NOMO-1 treated with DMSO at 0.1 percent for 48 hours (cell line): ENCODE results near the gene PPP1R18.
A peak's percentile ranks its signal among the peaks of the same experiment; 100 is the strongest.
"Not testable (repeated sequence)": the region's sequence is repeated elsewhere in the genome, so short reads cannot be mapped to it uniquely, and the experiment has no call there.

Experiments used
- DNase-seq: peaks from one replicate; lab custom pipeline; 2025; ENCODE audit not compliant: unreplicated experiment; lab: John Stamatoyannopoulos, UW

Gene PPP1R18

GRCh38 chr6:30670760-30671527 lies 15.5 kb downstream of the PPP1R18 start:
- no peak for DNase-seq

GRCh38 chr6:30666300-30666699 lies 20.1 kb downstream of the PPP1R18 start:
- DNase-seq = not testable (repeated sequence)

- DNase-seq = no peak
Measured at GRCh38 chr6:30664994-30665767, 21.3 kb downstream of the PPP1R18 start.

GRCh38 chr6:30657922-30658321 lies 28.5 kb downstream of the PPP1R18 start:
- DNase-seq = not testable (repeated sequence)

GRCh38 chr6:30657454-30657853 lies 29.0 kb downstream of the PPP1R18 start:
- DNase-seq = no peak

- DNase-seq = peak; percentile 83
Measured at GRCh38 chr6:30656513-30656912, 29.9 kb downstream of the PPP1R18 start.

GRCh38 chr6:30655743-30656094 lies 30.7 kb downstream of the PPP1R18 start:
- no peak for DNase-seq

- no peak for DNase-seq
Measured at GRCh38 chr6:30654798-30655742, 31.4 kb downstream of the PPP1R18 start.

GRCh38 chr6:30651143-30651542 lies 35.3 kb downstream of the PPP1R18 start:
- DNase-seq = no peak

GRCh38 chr6:30647242-30648116 lies 39.0 kb downstream of the PPP1R18 start:
- DNase-seq = peak; percentile 67

- DNase-seq = peak; percentile 90
Measured at GRCh38 chr6:30646450-30647241, 39.8 kb downstream of the PPP1R18 start, which contains the start of gene C6orf136. C6orf136 (plus strand) TSS chr6:30647133; CDS start chr6:30647232, 99 bp downstream.

GRCh38 chr6:30645989-30646388 lies 40.5 kb downstream of the PPP1R18 start:
- no peak for DNase-seq

GRCh38 chr6:30644769-30645168 lies 41.7 kb downstream of the PPP1R18 start:
- DNase-seq = no peak

GRCh38 chr6:30643656-30644055 lies 42.8 kb downstream of the PPP1R18 start:
- DNase-seq = no peak

- no peak for DNase-seq
Measured at GRCh38 chr6:30641048-30641447, 45.4 kb downstream of the PPP1R18 start.

GRCh38 chr6:30640481-30640880 lies 46.0 kb downstream of the PPP1R18 start:
- no peak for DNase-seq

GRCh38 chr6:30635834-30636233 lies 50.6 kb downstream of the PPP1R18 start:
- DNase-seq = no peak

GRCh38 chr6:30626484-30627366 lies 59.7 kb downstream of the PPP1R18 start, which contains the start of gene ATAT1:
ATAT1 (plus strand) TSS chr6:30626874.
- peak; percentile 76 for DNase-seq
